H54 (cell line): Measurements from ENCODE around the gene ALPI.
"Not testable (repeated sequence)": the region's sequence is repeated elsewhere in the genome, so short reads cannot be mapped to it uniquely, and the experiment has no call there.

Source experiments
- DNase-seq: peaks from one replicate; pipeline ENCODE4 v3.0.0; 2011; ENCODE audit warnings: low spot score, mixed read lengths; ENCODE audit not compliant: insufficient read length
- FAIRE-seq: peaks from 3 replicates; lab custom pipeline; 2011; peaks lifted over from hg19 to GRCh38; lab: Jason Lieb, UNC
- POLR2A ChIP-seq: IDR thresholded peaks from 2 replicates; pipeline ENCODE4 v1.6.1; 2011; ENCODE audit warnings: low read depth, mild to moderate bottlenecking, low read length

Gene ALPI

GRCh38 chr2:232455426-232456255 lies at the start of gene ALPI:
Gene ALPI (plus strand): TSS chr2:232456153. CDS start chr2:232456200, 47 bp downstream.
- DNase-seq = no peak
- no peak for TF ChIP-seq POLR2A
- FAIRE-seq = no peak

- no peak for TF ChIP-seq POLR2A
- DNase-seq = no peak
- no peak for FAIRE-seq
These were observed 49.2 kb upstream of the ALPI start, which contains the start of gene ALPG for GRCh38 chr2:232406556-232407310. Gene ALPG (plus strand): TSS chr2:232406844. CDS start chr2:232406895, 51 bp downstream.

GRCh38 chr2:232407428-232408150 lies 48.4 kb upstream of the ALPI start:
- FAIRE-seq, DNase-seq: not testable (repeated sequence)

GRCh38 chr2:232408269-232408668 lies 47.7 kb upstream of the ALPI start:
- not testable (repeated sequence) for FAIRE-seq, DNase-seq

GRCh38 chr2:232409617-232410016 lies 46.3 kb upstream of the ALPI start:
- not testable (repeated sequence) for DNase-seq, FAIRE-seq

- no peak for FAIRE-seq
- TF ChIP-seq POLR2A = no peak
- DNase-seq = no peak
These were observed 45.6 kb upstream of the ALPI start for GRCh38 chr2:232410238-232410900.

- DNase-seq = no peak
- no peak for FAIRE-seq
- TF ChIP-seq POLR2A = no peak
These were observed 43.9 kb upstream of the ALPI start for GRCh38 chr2:232411901-232412629.

GRCh38 chr2:232412986-232413385 lies 43.0 kb upstream of the ALPI start:
- no peak for DNase-seq
- TF ChIP-seq POLR2A = no peak
- FAIRE-seq = no peak

- FAIRE-seq = no peak
- no peak for TF ChIP-seq POLR2A
- no peak for DNase-seq
These were observed 40.7 kb upstream of the ALPI start for GRCh38 chr2:232415138-232415690.

GRCh38 chr2:232415736-232416520 lies 40.0 kb upstream of the ALPI start:
- no peak for DNase-seq
- no peak for FAIRE-seq
- TF ChIP-seq POLR2A = no peak

GRCh38 chr2:232416521-232417470 lies 39.2 kb upstream of the ALPI start:
- TF ChIP-seq POLR2A = no peak
- FAIRE-seq (no peak), DNase-seq (no peak)
